Panc1 (cell line): Measurements from ENCODE around the gene SNIP1. TPM values are rescaled to one million over a fixed set of nuclear protein-coding genes. Genes with fewer than 3 reads are reported as not detected.

ENCODE experiments used
- ATAC-seq: fragments of 200-7000 bp; cut with Tn5 transposase; 2 replicates; pipeline ENCODE4 v1.9.1; 2020; ENCODE audit warnings: mild to moderate bottlenecking, moderate library complexity
- BruUV-seq: library from RNA; stranded (reverse); fragments of 400-500 nt; replicated peaks from 2 replicates; lab custom pipeline; 2021; lab: Mats Ljungman, UMichigan
- CTCF ChIA-PET: fragments of 300-600 bp; sonication (Branson Sonifier 250); formaldehyde crosslinking; loops from one replicate; lab custom pipeline; 2022; ENCODE audit warnings: antibody characterized with exemption; lab: Charles Lee
- POLR2A ChIA-PET: fragments of 300-600 bp; sonication (Branson Sonifier 250); formaldehyde crosslinking; loops from one replicate; lab custom pipeline; 2022; ENCODE audit warnings: antibody characterized with exemption; lab: Charles Lee
- DNase-seq: peaks from one replicate; pipeline ENCODE4 v3.0.0-alpha.2; 2010; ENCODE audit warnings: low read depth, low spot score
- H3K27ac ChIP-seq: 2 replicates; pipeline ENCODE4 v1.5.1; 2011; ENCODE audit warnings: mild to moderate bottlenecking, low read length, inconsistent platforms
- H3K27me3 ChIP-seq: fragments of 200-500 bp; sonication (Bioruptor generic); 2 replicates; pipeline ENCODE4 v1.6.0; 2014; ENCODE audit warnings: low read length, inconsistent platforms; ENCODE audit not compliant: control insufficient read depth, insufficient read depth
- H3K36me3 ChIP-seq: fragments of 200-500 bp; sonication (Bioruptor generic); 2 replicates; pipeline ENCODE4 v1.5.1; 2014; ENCODE audit warnings: inconsistent platforms, mild to moderate bottlenecking, low read length, moderate library complexity; ENCODE audit not compliant: control insufficient read depth, insufficient read depth
- H3K4me1 ChIP-seq: 2 replicates; pipeline ENCODE4 v1.5.1; 2011; ENCODE audit warnings: inconsistent platforms, mild to moderate bottlenecking, low read length, moderate library complexity; ENCODE audit not compliant: control insufficient read depth, insufficient read depth
- H3K4me3 ChIP-seq, 2 experiments: 2 replicates each; pipeline ENCODE4 v1.5.1; 2011 to 2012; ENCODE audit warnings: low read depth in 2 of 2, low read length in 2 of 2, mild to moderate bottlenecking in 2 of 2, inconsistent platforms in 1 of 2, moderate library complexity in 1 of 2
- H3K9me3 ChIP-seq: fragments of 200-500 bp; sonication (Bioruptor generic); 2 replicates; pipeline ENCODE4 v1.5.1; 2014; ENCODE audit warnings: low read depth, mild to moderate bottlenecking, inconsistent platforms, low read length, moderate library complexity; ENCODE audit not compliant: control insufficient read depth, insufficient read depth
- POLR2AphosphoS5 ChIP-seq: IDR thresholded peaks from 2 replicates; pipeline ENCODE4 v1.6.1; 2012; ENCODE audit warnings: mild to moderate bottlenecking, low read depth, low read length, moderate library complexity
- SIN3A ChIP-seq: IDR thresholded peaks from 2 replicates; pipeline ENCODE4 v1.6.1; 2012; ENCODE audit warnings: low read depth, mild to moderate bottlenecking, low read length, moderate library complexity, borderline replicate concordance; ENCODE audit not compliant: insufficient read depth
- TCF7L2 ChIP-seq: IDR thresholded peaks from 2 replicates; pipeline ENCODE4 v1.6.1; 2011; ENCODE audit warnings: mild to moderate bottlenecking, low read depth, low read length, inconsistent platforms
- in situ Hi-C: cut with HindIII; loops from 2 replicates; pipeline ENCODE4 v1.10.0; 2016; ENCODE audit warnings: low sequenced_read_pairs, low pct_unique_long_range_greater_than_20kb
- intact Hi-C: fragments of 100-400 bp; cut with micrococcal nuclease; formaldehyde crosslinking; loops from one replicate; pipeline ENCODE4 v1.10.0; 2022; ENCODE audit not compliant: unreplicated experiment
- total RNA-seq: library from RNA; stranded (reverse); gene quantifications from one replicate; pipeline ENCODE4 v1.2.1, GENCODE V29; 2021; ENCODE audit not compliant: unreplicated experiment
- TF ChIP-seq, protein P1 (sequence below): fragments of 450-650 bp; IDR thresholded peaks from 2 replicates; pipeline ENCODE4 v1.5.1; 2017; ENCODE audit warnings: mild to moderate bottlenecking
- TF ChIP-seq, protein P2 (sequence below), 2 experiments: IDR thresholded peaks; 2 replicates each; pipeline ENCODE4 v1.6.1; 2011 to 2012; ENCODE audit warnings: low read depth in 2 of 2, control low read depth in 1 of 2, low read length in 1 of 2, mild to moderate bottlenecking in 1 of 2, moderate library complexity in 1 of 2; ENCODE audit not compliant: insufficient read depth in 1 of 2

SNIP1 gene
- total RNA-seq, 1 experiment from 2014 or later, result 21.4 TPM

DNA sequence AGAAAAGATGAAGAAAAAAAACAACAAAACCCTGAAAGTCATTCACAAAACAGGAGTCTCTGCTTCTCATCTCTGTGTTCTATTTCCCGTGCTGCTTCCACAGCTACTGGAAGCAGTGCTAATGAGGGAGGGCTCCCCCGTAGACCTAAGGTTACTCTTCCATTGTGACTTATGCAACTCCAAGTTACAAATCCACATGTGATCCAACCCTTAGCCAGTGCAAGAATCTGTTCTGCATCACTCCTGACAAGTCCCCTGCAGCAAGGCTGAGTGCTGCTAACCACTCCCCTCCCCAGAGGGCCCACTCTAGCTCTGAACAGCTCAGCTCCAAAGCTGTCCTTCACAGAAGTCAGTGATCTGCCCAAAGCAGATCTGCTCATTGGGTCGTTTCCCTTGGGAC is 12.9 kb upstream of the SNIP1 start:
- TF ChIP-seq, protein P1, sequence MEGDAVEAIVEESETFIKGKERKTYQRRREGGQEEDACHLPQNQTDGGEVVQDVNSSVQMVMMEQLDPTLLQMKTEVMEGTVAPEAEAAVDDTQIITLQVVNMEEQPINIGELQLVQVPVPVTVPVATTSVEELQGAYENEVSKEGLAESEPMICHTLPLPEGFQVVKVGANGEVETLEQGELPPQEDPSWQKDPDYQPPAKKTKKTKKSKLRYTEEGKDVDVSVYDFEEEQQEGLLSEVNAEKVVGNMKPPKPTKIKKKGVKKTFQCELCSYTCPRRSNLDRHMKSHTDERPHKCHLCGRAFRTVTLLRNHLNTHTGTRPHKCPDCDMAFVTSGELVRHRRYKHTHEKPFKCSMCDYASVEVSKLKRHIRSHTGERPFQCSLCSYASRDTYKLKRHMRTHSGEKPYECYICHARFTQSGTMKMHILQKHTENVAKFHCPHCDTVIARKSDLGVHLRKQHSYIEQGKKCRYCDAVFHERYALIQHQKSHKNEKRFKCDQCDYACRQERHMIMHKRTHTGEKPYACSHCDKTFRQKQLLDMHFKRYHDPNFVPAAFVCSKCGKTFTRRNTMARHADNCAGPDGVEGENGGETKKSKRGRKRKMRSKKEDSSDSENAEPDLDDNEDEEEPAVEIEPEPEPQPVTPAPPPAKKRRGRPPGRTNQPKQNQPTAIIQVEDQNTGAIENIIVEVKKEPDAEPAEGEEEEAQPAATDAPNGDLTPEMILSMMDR, result no peak
- no peak for TF ChIP-seq TCF7L2
- no peak for TF ChIP-seq SIN3A
- TF ChIP-seq POLR2AphosphoS5, result no peak
- TF ChIP-seq, protein P2, sequence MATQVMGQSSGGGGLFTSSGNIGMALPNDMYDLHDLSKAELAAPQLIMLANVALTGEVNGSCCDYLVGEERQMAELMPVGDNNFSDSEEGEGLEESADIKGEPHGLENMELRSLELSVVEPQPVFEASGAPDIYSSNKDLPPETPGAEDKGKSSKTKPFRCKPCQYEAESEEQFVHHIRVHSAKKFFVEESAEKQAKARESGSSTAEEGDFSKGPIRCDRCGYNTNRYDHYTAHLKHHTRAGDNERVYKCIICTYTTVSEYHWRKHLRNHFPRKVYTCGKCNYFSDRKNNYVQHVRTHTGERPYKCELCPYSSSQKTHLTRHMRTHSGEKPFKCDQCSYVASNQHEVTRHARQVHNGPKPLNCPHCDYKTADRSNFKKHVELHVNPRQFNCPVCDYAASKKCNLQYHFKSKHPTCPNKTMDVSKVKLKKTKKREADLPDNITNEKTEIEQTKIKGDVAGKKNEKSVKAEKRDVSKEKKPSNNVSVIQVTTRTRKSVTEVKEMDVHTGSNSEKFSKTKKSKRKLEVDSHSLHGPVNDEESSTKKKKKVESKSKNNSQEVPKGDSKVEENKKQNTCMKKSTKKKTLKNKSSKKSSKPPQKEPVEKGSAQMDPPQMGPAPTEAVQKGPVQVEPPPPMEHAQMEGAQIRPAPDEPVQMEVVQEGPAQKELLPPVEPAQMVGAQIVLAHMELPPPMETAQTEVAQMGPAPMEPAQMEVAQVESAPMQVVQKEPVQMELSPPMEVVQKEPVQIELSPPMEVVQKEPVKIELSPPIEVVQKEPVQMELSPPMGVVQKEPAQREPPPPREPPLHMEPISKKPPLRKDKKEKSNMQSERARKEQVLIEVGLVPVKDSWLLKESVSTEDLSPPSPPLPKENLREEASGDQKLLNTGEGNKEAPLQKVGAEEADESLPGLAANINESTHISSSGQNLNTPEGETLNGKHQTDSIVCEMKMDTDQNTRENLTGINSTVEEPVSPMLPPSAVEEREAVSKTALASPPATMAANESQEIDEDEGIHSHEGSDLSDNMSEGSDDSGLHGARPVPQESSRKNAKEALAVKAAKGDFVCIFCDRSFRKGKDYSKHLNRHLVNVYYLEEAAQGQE (IDR thresholded peaks at IDR 0.05; ENCODE audit: insufficient read depth in 1 of 2, low read depth in 2 of 2, low read length in 1 of 2), result no peak
- DNase-seq (no peak), ATAC-seq (no peak)
- H3K27ac ChIP-seq, result no peak overlapping the region
- ChIA-PET CTCF (no interaction called here), POLR2A (no interaction called here)
- H3K36me3 ChIP-seq, result peaks cover 39% of the 10 kb centered on the region
- H3K9me3 ChIP-seq, result no peaks in the 10 kb centered on the region
- in situ Hi-C loops, result no loop called here
- H3K4me1 ChIP-seq, result no peaks in the 10 kb centered on the region
- intact Hi-C loops, result no loop called here
- BruUV-seq, result no TSS peak
- H3K4me3 ChIP-seq, result no peak overlapping the region
- no peaks in the 10 kb centered on the region for H3K27me3 ChIP-seq

GRCh38 chr1:37564892-37565291 is 10.8 kb upstream of the SNIP1 start:
- Histone ChIP-seq H3K4me3 (no peak overlapping the region), H3K36me3 (peaks cover 34% of the 10 kb centered on the region), H3K27ac (no peak overlapping the region), H3K4me1 (no peaks in the 10 kb centered on the region), H3K27me3 (no peaks in the 10 kb centered on the region), H3K9me3 (no peaks in the 10 kb centered on the region)
- no peak for ATAC-seq
- ChIA-PET CTCF (no interaction called here), POLR2A (no interaction called here)
- no peak for DNase-seq
- in situ Hi-C loops (no loop called here), intact Hi-C loops (loop anchor here (1.0 kb wide), 1 partner anchor 117 kb away; no protein-coding TSS in a partner anchor)
- no TSS peak for BruUV-seq
- TF ChIP-seq, protein P2 (IDR thresholded peaks at IDR 0.05; ENCODE audit: insufficient read depth in 1 of 2, low read depth in 2 of 2, low read length in 1 of 2), result no peak
- TF ChIP-seq, protein P1, result no peak
- TF ChIP-seq POLR2AphosphoS5 (no peak), SIN3A (no peak), TCF7L2 (no peak)
